ENCODE data around the gene PRKAA2. TPM values are rescaled to one million over a fixed set of nuclear protein-coding genes. Genes with fewer than 3 reads are reported as not detected.

Gene PRKAA2
- total RNA-seq, 4 donors from 2014 or later: 1.1 to 4.3 (median 1.3) TPM

GRCh38 chr1:56634981-56635380 lies 10.1 kb upstream of the PRKAA2 start:
- H3K27me3 ChIP-seq: peaks cover 3% of the 10 kb centered on the region
- H3K4me3 ChIP-seq: no peak overlapping the region
- H3K9me3 ChIP-seq: no peaks in the 10 kb centered on the region
- H3K36me3 ChIP-seq: no peaks in the 10 kb centered on the region
- TF ChIP-seq EP300 (IDR thresholded peaks at IDR 0.05) (no peak), CTCF (IDR thresholded peaks at IDR 0.05) (no peak), POLR2A (IDR thresholded peaks at IDR 0.05) (no peak), POLR2AphosphoS5 (IDR thresholded peaks at IDR 0.05) (no peak)
- DNase-seq (ENCODE audit: low spot score in 2 of 2): no peak
- no peaks in the 10 kb centered on the region for H3K4me1 ChIP-seq
- no peak overlapping the region for H3K27ac ChIP-seq
- WGBS: 90% methylated on average over 3 of the region's 3 CpGs

- no peak for DNase-seq (ENCODE audit: low spot score in 2 of 2)
- Histone ChIP-seq H3K4me1 (no peaks in the 10 kb centered on the region), H3K9me3 (no peaks in the 10 kb centered on the region), H3K27ac (no peak overlapping the region), H3K4me3 (no peak overlapping the region), H3K36me3 (no peaks in the 10 kb centered on the region), H3K27me3 (no peaks in the 10 kb centered on the region)
- 18% methylated on average over 1 of the region's 1 CpG for WGBS
- TF ChIP-seq EP300 (IDR thresholded peaks at IDR 0.05): no peak
- TF ChIP-seq POLR2A (IDR thresholded peaks at IDR 0.05): no peak
- no peak for TF ChIP-seq POLR2AphosphoS5 (IDR thresholded peaks at IDR 0.05)
- no peak for TF ChIP-seq CTCF (IDR thresholded peaks at IDR 0.05)
Observed at GRCh38 chr1:56638248-56638647, 6.9 kb upstream of the PRKAA2 start.

GRCh38 chr1:56639211-56639610 lies 5.9 kb upstream of the PRKAA2 start:
- H3K4me1 ChIP-seq: peaks cover 2% of the 10 kb centered on the region
- no peak for DNase-seq (ENCODE audit: low spot score in 2 of 2)
- H3K27me3 ChIP-seq: no peaks in the 10 kb centered on the region
- WGBS: 16% methylated on average over 2 of the region's 2 CpGs
- H3K4me3 ChIP-seq: no peak overlapping the region
- H3K9me3 ChIP-seq: no peaks in the 10 kb centered on the region
- H3K36me3 ChIP-seq: no peaks in the 10 kb centered on the region
- no peak for TF ChIP-seq POLR2AphosphoS5 (IDR thresholded peaks at IDR 0.05)
- TF ChIP-seq EP300 (IDR thresholded peaks at IDR 0.05): no peak
- TF ChIP-seq CTCF (IDR thresholded peaks at IDR 0.05): no peak
- no peak for TF ChIP-seq POLR2A (IDR thresholded peaks at IDR 0.05)
- no peak overlapping the region for H3K27ac ChIP-seq

GRCh38 chr1:56643661-56644060 lies 1.5 kb upstream of the PRKAA2 start:
- peaks cover 18% of the 10 kb centered on the region for H3K4me1 ChIP-seq
- H3K27me3 ChIP-seq: peaks cover 13% of the 10 kb centered on the region
- no peak overlapping the region for H3K4me3 ChIP-seq
- no peaks in the 10 kb centered on the region for H3K9me3 ChIP-seq
- no peaks in the 10 kb centered on the region for H3K36me3 ChIP-seq
- TF ChIP-seq POLR2A (IDR thresholded peaks at IDR 0.05) (no peak), CTCF (IDR thresholded peaks at IDR 0.05) (no peak), EP300 (IDR thresholded peaks at IDR 0.05) (no peak), POLR2AphosphoS5 (IDR thresholded peaks at IDR 0.05) (no peak)
- no peak overlapping the region for H3K27ac ChIP-seq
- DNase-seq (ENCODE audit: low spot score in 2 of 2): no peak

- peaks cover 13% of the 10 kb centered on the region for H3K27me3 ChIP-seq
- no peaks in the 10 kb centered on the region for H3K36me3 ChIP-seq
- H3K4me1 ChIP-seq: peaks cover 18% of the 10 kb centered on the region
- 19% methylated on average over 23 of the region's 23 CpGs for WGBS
- no peak for DNase-seq (ENCODE audit: low spot score in 2 of 2)
- peak overlapping the region; percentile 63 for H3K4me3 ChIP-seq
- TF ChIP-seq POLR2AphosphoS5 (IDR thresholded peaks at IDR 0.05) (no peak), POLR2A (IDR thresholded peaks at IDR 0.05) (no peak), CTCF (IDR thresholded peaks at IDR 0.05) (no peak), EP300 (IDR thresholded peaks at IDR 0.05) (no peak)
- no peaks in the 10 kb centered on the region for H3K9me3 ChIP-seq
- peak overlapping the region; percentile 64 for H3K27ac ChIP-seq
Observed at GRCh38 chr1:56644064-56644918, 823 bp upstream of the PRKAA2 start.

Data from suprapubic skin (tissue), 4 donors.